Neural crest cell (in vitro differentiated cells): ENCODE data around the gene PUS7. TPM values are rescaled to one million over a fixed set of nuclear protein-coding genes. Genes with fewer than 3 reads are reported as not detected.
"Not testable (repeated sequence)": the region's sequence is repeated elsewhere in the genome, so short reads cannot be mapped to it uniquely, and the experiment has no call there.

Experiments used
- DNase-seq: peaks from one replicate; pipeline ENCODE4 v3.0.0; 2021; ENCODE audit warnings: low read depth, mixed read lengths, low spot score
- H3K27ac Mint-ChIP-seq: one replicate; pipeline ENCODE4 v1.8.0; 2021; ENCODE audit warnings: mild to moderate bottlenecking, mixed read lengths; ENCODE audit not compliant: unreplicated experiment
- H3K27me3 Mint-ChIP-seq: 2 replicates; pipeline ENCODE4 v1.8.0; 2021; ENCODE audit warnings: low read depth, mild to moderate bottlenecking, mixed read lengths
- H3K36me3 Mint-ChIP-seq: 2 replicates; pipeline ENCODE4 v1.8.0; 2021; ENCODE audit warnings: low read depth, mild to moderate bottlenecking, mixed read lengths
- H3K4me1 Mint-ChIP-seq: 2 replicates; pipeline ENCODE4 v1.8.0; 2021; ENCODE audit warnings: mixed read lengths
- H3K4me3 Mint-ChIP-seq: one replicate; pipeline ENCODE4 v1.8.0; 2021; ENCODE audit warnings: mild to moderate bottlenecking, mixed read lengths
- H3K9me3 Mint-ChIP-seq: 2 replicates; pipeline ENCODE4 v1.8.0; 2021; ENCODE audit warnings: mixed read lengths
- CTCF ChIP-seq: fragments of 200-600 bp; sonication (generic); conservative IDR thresholded peaks from 2 replicates; pipeline ENCODE4 v1.5.0; 2021; ENCODE audit warnings: antibody characterized with exemption, mild to moderate bottlenecking
- total RNA-seq: library from RNA; stranded (reverse); gene quantifications from 2 replicates; pipeline ENCODE4 v1.2.1, GENCODE V29; 2021

The PUS7 gene
- total RNA-seq, 1 donor from 2014 or later: 38.0 TPM

DNA sequence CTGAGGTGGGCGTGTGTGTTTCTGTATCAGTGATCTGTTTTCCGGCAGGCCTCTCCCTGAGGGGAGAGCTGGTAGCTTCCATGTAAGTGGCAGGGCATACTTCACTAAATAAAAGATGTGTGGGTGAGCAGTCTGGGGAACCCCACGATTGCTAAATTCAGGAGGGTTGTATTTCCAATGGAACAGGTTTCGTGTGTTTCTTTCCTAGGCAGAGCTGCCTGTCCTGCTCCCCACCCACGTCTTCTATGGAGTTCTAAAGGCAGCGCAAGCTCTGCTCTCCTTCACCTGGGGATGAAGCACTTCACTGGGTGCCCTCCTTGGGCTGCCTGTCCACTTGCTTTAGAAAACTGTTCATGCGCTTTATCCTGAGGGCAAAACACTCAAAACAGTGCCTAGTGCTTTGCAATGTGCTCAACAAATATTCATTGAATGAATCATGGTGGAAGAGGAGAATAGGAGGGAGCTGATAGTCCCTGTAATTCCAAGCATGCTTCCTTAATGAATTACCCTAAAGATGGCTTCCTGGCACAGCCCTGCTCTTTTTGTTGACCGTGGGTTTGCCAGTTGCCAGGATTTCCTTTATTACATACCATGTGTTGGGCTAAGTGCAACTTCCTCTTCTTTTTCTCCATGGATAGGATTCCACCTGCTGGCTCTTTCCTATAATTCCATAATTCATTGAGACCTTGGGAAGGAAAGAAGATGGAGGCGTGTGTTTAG is 82.7 kb downstream of the PUS7 start:
- TF ChIP-seq CTCF: no peak
- Mint-ChIP-seq H3K27ac (no peak overlapping the region), H3K36me3 (no peaks in the 10 kb centered on the region), H3K4me3 (no peak overlapping the region), H3K9me3 (no peaks in the 10 kb centered on the region), H3K27me3 (no peaks in the 10 kb centered on the region), H3K4me1 (no peaks in the 10 kb centered on the region)
- DNase-seq: no peak

GRCh38 chr7:105438847-105439173 is 83.3 kb downstream of the PUS7 start:
- no peak for TF ChIP-seq CTCF
- Mint-ChIP-seq H3K27ac (no peak overlapping the region), H3K4me1 (no peaks in the 10 kb centered on the region), H3K4me3 (no peak overlapping the region), H3K27me3 (no peaks in the 10 kb centered on the region), H3K36me3 (no peaks in the 10 kb centered on the region), H3K9me3 (no peaks in the 10 kb centered on the region)
- DNase-seq: no peak

- no peaks in the 10 kb centered on the region for H3K36me3 Mint-ChIP-seq
- no peaks in the 10 kb centered on the region for H3K4me1 Mint-ChIP-seq
- H3K4me3 Mint-ChIP-seq: no peak overlapping the region
- DNase-seq: no peak
- H3K27me3 Mint-ChIP-seq: no peaks in the 10 kb centered on the region
- no peak for TF ChIP-seq CTCF
- H3K27ac Mint-ChIP-seq: no peak overlapping the region
- no peaks in the 10 kb centered on the region for H3K9me3 Mint-ChIP-seq
Measured at GRCh38 chr7:105438254-105438653, 83.8 kb downstream of the PUS7 start.

DNA sequence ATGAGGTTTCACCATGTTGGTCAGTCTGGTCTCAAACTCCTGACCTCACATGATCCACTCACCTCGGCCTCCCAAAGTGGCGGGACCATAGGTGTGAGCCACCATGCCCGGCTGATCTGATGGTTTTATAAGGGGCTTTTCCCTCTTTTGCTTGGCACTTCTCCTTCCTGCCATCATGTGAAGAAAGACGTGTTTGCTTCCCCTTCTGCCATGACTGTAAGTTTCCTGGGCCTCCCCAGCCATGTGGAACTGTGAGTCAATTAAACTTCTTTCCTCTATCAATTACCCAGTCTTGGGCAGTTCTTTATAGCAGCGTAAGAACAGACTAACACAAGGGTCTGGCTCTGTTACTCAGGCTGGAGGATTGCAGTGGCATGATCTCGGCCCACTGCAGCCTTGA is 84.7 kb downstream of the PUS7 start:
- H3K27ac Mint-ChIP-seq: peak overlapping the region; percentile 92
- H3K36me3 Mint-ChIP-seq, DNase-seq, H3K4me1 Mint-ChIP-seq, H3K4me3 Mint-ChIP-seq, H3K27me3 Mint-ChIP-seq, H3K9me3 Mint-ChIP-seq: not testable (repeated sequence)

GRCh38 chr7:105429746-105430612 is 92.1 kb downstream of the PUS7 start:
- Mint-ChIP-seq H3K27ac (no peak overlapping the region), H3K27me3 (no peaks in the 10 kb centered on the region), H3K9me3 (no peaks in the 10 kb centered on the region), H3K4me1 (no peaks in the 10 kb centered on the region), H3K36me3 (no peaks in the 10 kb centered on the region), H3K4me3 (no peak overlapping the region)
- peak; percentile 61 for TF ChIP-seq CTCF
- no peak for DNase-seq

DNA sequence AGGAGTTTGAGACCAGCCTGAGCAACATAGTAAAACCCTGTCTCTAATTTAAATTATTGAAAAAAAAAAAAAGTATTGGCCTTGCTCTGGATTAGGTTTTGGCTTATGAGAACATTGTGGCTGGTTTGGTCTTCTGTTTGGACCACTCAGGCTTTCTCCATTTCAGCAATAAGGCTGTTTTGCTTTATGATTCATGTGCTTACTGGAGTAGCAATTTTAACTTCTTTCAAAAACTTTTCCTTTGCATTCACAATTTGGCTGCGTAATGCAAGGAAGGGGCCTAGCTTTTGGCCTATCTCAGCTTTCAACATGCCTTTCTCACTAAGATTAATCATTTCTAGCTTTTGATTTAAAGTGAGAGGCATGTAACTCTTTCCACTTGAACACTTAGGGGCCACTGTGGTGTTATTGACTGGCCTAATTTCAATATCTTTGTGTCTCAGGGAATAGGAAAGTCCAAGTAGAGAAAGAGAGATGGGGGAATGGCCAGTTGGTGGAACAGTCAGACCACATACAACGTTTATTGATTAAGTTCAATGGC is 95.4 kb downstream of the PUS7 start:
- H3K4me1 Mint-ChIP-seq: no peaks in the 10 kb centered on the region
- no peak for TF ChIP-seq CTCF
- no peaks in the 10 kb centered on the region for H3K36me3 Mint-ChIP-seq
- peaks cover 2% of the 10 kb centered on the region for H3K9me3 Mint-ChIP-seq
- H3K27me3 Mint-ChIP-seq: no peaks in the 10 kb centered on the region
- no peak for DNase-seq
- H3K27ac Mint-ChIP-seq: peak overlapping the region; percentile 91
- H3K4me3 Mint-ChIP-seq: no peak overlapping the region
